ENCODE results near the gene TUB. TPM values are rescaled to one million over a fixed set of nuclear protein-coding genes. Genes with fewer than 3 reads are reported as not detected.

Gene TUB
- total RNA-seq, 1 donor from 2014 or later: 5.2 TPM

- no peaks in the 10 kb centered on the region for H3K4me1 ChIP-seq
- TF ChIP-seq CTCF (IDR thresholded peaks at IDR 0.05): no peak
- DNase-seq: no peak
- intact Hi-C loops (cut with DNase I): no loop called here
- peaks cover 29% of the 10 kb centered on the region for H3K36me3 ChIP-seq
- no peak overlapping the region for H3K4me3 ChIP-seq
- H3K27ac ChIP-seq: no peak overlapping the region
- no peaks in the 10 kb centered on the region for H3K27me3 ChIP-seq (ENCODE audit: low read depth)
- ATAC-seq: no peak
- no peaks in the 10 kb centered on the region for H3K9me3 ChIP-seq
These were observed 19.6 kb downstream of the TUB start for GRCh38 chr11:8100605-8101004.

GRCh38 chr11:8101421-8101820 lies 20.4 kb downstream of the TUB start:
- Histone ChIP-seq H3K9me3 (no peaks in the 10 kb centered on the region), H3K36me3 (peaks cover 29% of the 10 kb centered on the region), H3K4me1 (no peaks in the 10 kb centered on the region), H3K4me3 (no peak overlapping the region), H3K27me3 (ENCODE audit: low read depth) (no peaks in the 10 kb centered on the region), H3K27ac (no peak overlapping the region)
- intact Hi-C loops (cut with DNase I): no loop called here
- no peak for DNase-seq
- no peak for ATAC-seq
- TF ChIP-seq CTCF (IDR thresholded peaks at IDR 0.05): no peak

GRCh38 chr11:8102296-8102915 lies 21.4 kb downstream of the TUB start:
- intact Hi-C loops (cut with DNase I): no loop called here
- no peaks in the 10 kb centered on the region for H3K9me3 ChIP-seq
- ATAC-seq: no peak
- no peak for TF ChIP-seq CTCF (IDR thresholded peaks at IDR 0.05)
- H3K27ac ChIP-seq: no peak overlapping the region
- peaks cover 29% of the 10 kb centered on the region for H3K36me3 ChIP-seq
- no peaks in the 10 kb centered on the region for H3K27me3 ChIP-seq (ENCODE audit: low read depth)
- no peaks in the 10 kb centered on the region for H3K4me1 ChIP-seq
- DNase-seq: no peak
- H3K4me3 ChIP-seq: no peak overlapping the region

- Histone ChIP-seq H3K9me3 (no peaks in the 10 kb centered on the region), H3K4me1 (no peaks in the 10 kb centered on the region), H3K36me3 (peaks cover 29% of the 10 kb centered on the region), H3K4me3 (no peak overlapping the region), H3K27me3 (ENCODE audit: low read depth) (no peaks in the 10 kb centered on the region), H3K27ac (no peak overlapping the region)
- intact Hi-C loops (cut with DNase I): no loop called here
- no peak for TF ChIP-seq CTCF (IDR thresholded peaks at IDR 0.05)
- ATAC-seq (no peak), DNase-seq (no peak)
These were observed 22.0 kb downstream of the TUB start for GRCh38 chr11:8102965-8103364.

- TF ChIP-seq CTCF (IDR thresholded peaks at IDR 0.05): no peak
- intact Hi-C loops (cut with DNase I): no loop called here
- Histone ChIP-seq H3K36me3 (peaks cover 29% of the 10 kb centered on the region), H3K4me1 (no peaks in the 10 kb centered on the region), H3K9me3 (no peaks in the 10 kb centered on the region), H3K27ac (no peak overlapping the region), H3K27me3 (ENCODE audit: low read depth) (no peaks in the 10 kb centered on the region), H3K4me3 (no peak overlapping the region)
- ATAC-seq (no peak), DNase-seq (no peak)
These were observed 22.9 kb downstream of the TUB start for GRCh38 chr11:8103909-8104308.
